Uterus (tissue), 4 donors: ENCODE results near the gene CMKLR1. TPM values are rescaled to one million over a fixed set of nuclear protein-coding genes. Genes with fewer than 3 reads are reported as not detected.

Experiments
- DNase-seq, 2 donors: peaks; one replicate each; pipeline ENCODE4 v3.0.0-alpha.2; 2019 to 2020
- H3K27ac ChIP-seq, 2 donors: fragments of 200-600 bp; sonication (generic); 1 replicate in 1 of 2; 2 replicates in 1 of 2; pipeline ENCODE4 v1.5.1; 2016 to 2018
- H3K27me3 ChIP-seq, 2 donors: fragments of 200-600 bp; sonication (generic); one replicate each; pipeline ENCODE4 v1.5.1; 2018 to 2019; ENCODE audit warnings: control low read depth in 1 of 2
- H3K36me3 ChIP-seq, 2 donors: fragments of 200-600 bp; sonication (generic); one replicate each; pipeline ENCODE4 v1.5.1; 2019; ENCODE audit warnings: control low read depth in 1 of 2
- H3K4me1 ChIP-seq, 2 donors: fragments of 200-600 bp; sonication (generic); one replicate each; pipeline ENCODE4 v1.5.1; 2018 to 2019; ENCODE audit warnings: control low read depth in 1 of 2
- H3K4me3 ChIP-seq, 2 donors: fragments of 200-600 bp; sonication (generic); 1 replicate in 1 of 2; 2 replicates in 1 of 2; pipeline ENCODE4 v1.5.1; 2018 to 2019; ENCODE audit warnings: mild to moderate bottlenecking in 1 of 2
- H3K9me3 ChIP-seq, 2 donors: fragments of 200-600 bp; sonication (generic); one replicate each; pipeline ENCODE4 v1.5.1; 2019; ENCODE audit warnings: control low read depth in 1 of 2
- POLR2A ChIP-seq, 2 donors: fragments of 450-650 bp; IDR thresholded peaks; one replicate each; pipeline ENCODE4 v1.6.1; 2016; ENCODE audit warnings: antibody characterized with exemption in 2 of 2, mild to moderate bottlenecking in 1 of 2, moderate library complexity in 1 of 2
- intact Hi-C: fragments of 100-400 bp; cut with DNase I; formaldehyde crosslinking; loops from one replicate; pipeline ENCODE4 v1.15.1; 2023; ENCODE audit warnings: low total_unique reads
- total RNA-seq, 4 donors: library from RNA; depleted of rRNA in 3 of 4; stranded (reverse); fragments of >200 nt in 3 of 4; gene quantifications; one replicate each; pipeline versions ENCODE4 v1.1.0 to v1.2.4, GENCODE V29; 2014 to 2023
- TF ChIP-seq, protein P1 (sequence below), 4 experiments: fragments of 200-600 bp in 2 of 4; fragments of 450-650 bp in 2 of 4; sonication (generic) in 2 of 4; IDR thresholded peaks; one replicate each; pipeline ENCODE4 v1.5.1; 2016 to 2019; ENCODE audit warnings: antibody characterized with exemption in 4 of 4, mild to moderate bottlenecking in 2 of 4, moderate library complexity in 1 of 4
- donor health status: DM: yes; HTN: yes; CAD: no.

The CMKLR1 gene
- total RNA-seq, 4 donors from 2014 or later, result 8.2 to 27.1 (median 11.5) TPM

- H3K27ac ChIP-seq, result no peak overlapping the region
- H3K4me3 ChIP-seq, result no peak overlapping the region
- H3K9me3 ChIP-seq, result peaks cover 0 to 1% of the 10 kb centered on the region in 2 donors
- H3K4me1 ChIP-seq, result no peaks in the 10 kb centered on the region
- intact Hi-C loops, result no loop called here
- no peaks in the 10 kb centered on the region for H3K36me3 ChIP-seq
- DNase-seq, result no peak
- no peaks in the 10 kb centered on the region for H3K27me3 ChIP-seq
- no peak for TF ChIP-seq POLR2A (IDR thresholded peaks at IDR 0.05)
- TF ChIP-seq, protein P1, sequence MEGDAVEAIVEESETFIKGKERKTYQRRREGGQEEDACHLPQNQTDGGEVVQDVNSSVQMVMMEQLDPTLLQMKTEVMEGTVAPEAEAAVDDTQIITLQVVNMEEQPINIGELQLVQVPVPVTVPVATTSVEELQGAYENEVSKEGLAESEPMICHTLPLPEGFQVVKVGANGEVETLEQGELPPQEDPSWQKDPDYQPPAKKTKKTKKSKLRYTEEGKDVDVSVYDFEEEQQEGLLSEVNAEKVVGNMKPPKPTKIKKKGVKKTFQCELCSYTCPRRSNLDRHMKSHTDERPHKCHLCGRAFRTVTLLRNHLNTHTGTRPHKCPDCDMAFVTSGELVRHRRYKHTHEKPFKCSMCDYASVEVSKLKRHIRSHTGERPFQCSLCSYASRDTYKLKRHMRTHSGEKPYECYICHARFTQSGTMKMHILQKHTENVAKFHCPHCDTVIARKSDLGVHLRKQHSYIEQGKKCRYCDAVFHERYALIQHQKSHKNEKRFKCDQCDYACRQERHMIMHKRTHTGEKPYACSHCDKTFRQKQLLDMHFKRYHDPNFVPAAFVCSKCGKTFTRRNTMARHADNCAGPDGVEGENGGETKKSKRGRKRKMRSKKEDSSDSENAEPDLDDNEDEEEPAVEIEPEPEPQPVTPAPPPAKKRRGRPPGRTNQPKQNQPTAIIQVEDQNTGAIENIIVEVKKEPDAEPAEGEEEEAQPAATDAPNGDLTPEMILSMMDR (IDR thresholded peaks at IDR 0.05), result no peak
Observed at GRCh38 chr12:108265505-108265904, 73.6 kb downstream of the CMKLR1 start.

GRCh38 chr12:108260969-108261368, 78.1 kb downstream of the CMKLR1 start:
- H3K4me1 ChIP-seq, result no peaks in the 10 kb centered on the region
- no peak for DNase-seq
- intact Hi-C loops, result no loop called here
- H3K9me3 ChIP-seq, result peaks cover 0 to 6% of the 10 kb centered on the region in 2 donors
- TF ChIP-seq, protein P1 (IDR thresholded peaks at IDR 0.05), result no peak
- TF ChIP-seq POLR2A (IDR thresholded peaks at IDR 0.05), result no peak
- H3K4me3 ChIP-seq, result no peak overlapping the region
- H3K27ac ChIP-seq, result no peak overlapping the region
- H3K36me3 ChIP-seq, result no peaks in the 10 kb centered on the region
- no peaks in the 10 kb centered on the region for H3K27me3 ChIP-seq

GRCh38 chr12:108260039-108260438, 79.1 kb downstream of the CMKLR1 start:
- H3K9me3 ChIP-seq, result peaks cover 0 to 6% of the 10 kb centered on the region in 2 donors
- no peaks in the 10 kb centered on the region for H3K36me3 ChIP-seq
- H3K27me3 ChIP-seq, result no peaks in the 10 kb centered on the region
- DNase-seq, result no peak
- no peaks in the 10 kb centered on the region for H3K4me1 ChIP-seq
- intact Hi-C loops, result no loop called here
- H3K27ac ChIP-seq, result no peak overlapping the region
- no peak overlapping the region for H3K4me3 ChIP-seq
- TF ChIP-seq, protein P1 (IDR thresholded peaks at IDR 0.05), result no peak
- no peak for TF ChIP-seq POLR2A (IDR thresholded peaks at IDR 0.05)

- H3K36me3 ChIP-seq, result no peaks in the 10 kb centered on the region
- TF ChIP-seq POLR2A (IDR thresholded peaks at IDR 0.05), result no peak
- TF ChIP-seq, protein P1 (IDR thresholded peaks at IDR 0.05), result no peak
- intact Hi-C loops, result no loop called here
Observed at GRCh38 chr12:108257610-108258106, 81.5 kb downstream of the CMKLR1 start.

GRCh38 chr12:108257004-108257403, 82.1 kb downstream of the CMKLR1 start:
- H3K27ac ChIP-seq, result no peak overlapping the region
- peaks cover 0 to 6% of the 10 kb centered on the region in 2 donors for H3K9me3 ChIP-seq
- no peaks in the 10 kb centered on the region for H3K36me3 ChIP-seq
- DNase-seq, result no peak
- H3K4me1 ChIP-seq, result no peaks in the 10 kb centered on the region
- TF ChIP-seq, protein P1 (IDR thresholded peaks at IDR 0.05), result no peak
- TF ChIP-seq POLR2A (IDR thresholded peaks at IDR 0.05), result no peak
- intact Hi-C loops, result no loop called here
- no peak overlapping the region for H3K4me3 ChIP-seq
- no peaks in the 10 kb centered on the region for H3K27me3 ChIP-seq

More at GRCh38 chr12:108257610-108258106, 81.5 kb downstream of the CMKLR1 start:
- Histone ChIP-seq H3K4me3 (no peak overlapping the region), H3K27me3 (no peaks in the 10 kb centered on the region), H3K4me1 (no peaks in the 10 kb centered on the region), H3K9me3 (peaks cover 0 to 6% of the 10 kb centered on the region in 2 donors), H3K27ac (no peak overlapping the region)
- no peak for DNase-seq
